HepG2 (cell line): Measurements from ENCODE around the gene GLIS2. TPM values are rescaled to one million over a fixed set of nuclear protein-coding genes. Genes with fewer than 3 reads are reported as not detected.

Source experiments
- CBX2 ChIP-seq, 2 experiments: fragments of 200-600 bp in 1 of 2; sonication (generic); formaldehyde crosslinking in 1 of 2; IDR thresholded peaks; 2 replicates each; pipeline versions ENCODE4 v1.7.0 to v1.8.1; 2018 to 2022; ENCODE audit warnings: low read depth in 2 of 2, low read length in 1 of 2, mild to moderate bottlenecking in 1 of 2, missing genetic modification reagents in 1 of 2
- DRAP1 ChIP-seq: IDR thresholded peaks from 2 replicates; pipeline ENCODE4 v1.6.1; 2016; ENCODE audit warnings: missing genetic modification reagents, missing compliant biosample characterization
- E2F1 ChIP-seq: sonication (generic); formaldehyde crosslinking; IDR thresholded peaks from 2 replicates; pipeline ENCODE4 v1.5.0; 2020; ENCODE audit warnings: missing genetic modification reagents
- FLYWCH1 ChIP-seq: sonication (generic); formaldehyde crosslinking; IDR thresholded peaks from 2 replicates; pipeline ENCODE4 v1.8.1; 2023; ENCODE audit warnings: mild to moderate bottlenecking, missing genetic modification reagents
- KLF16 ChIP-seq, 2 experiments: sonication (generic) in 1 of 2; formaldehyde crosslinking in 1 of 2; IDR thresholded peaks; 2 replicates each; pipeline versions ENCODE4 v1.6.1 to v1.8.0; 2016 to 2023; ENCODE audit warnings: missing genetic modification reagents in 2 of 2, missing compliant biosample characterization in 1 of 2
- MEIS2 ChIP-seq: sonication (generic); formaldehyde crosslinking; IDR thresholded peaks from 2 replicates; pipeline ENCODE4 v1.9.0; 2021; ENCODE audit warnings: mild to moderate bottlenecking, missing genetic modification reagents
- MIER3 ChIP-seq: IDR thresholded peaks from 2 replicates; pipeline ENCODE4 v1.6.1; 2016; ENCODE audit warnings: missing compliant biosample characterization, borderline replicate concordance
- NRL ChIP-seq: sonication (generic); formaldehyde crosslinking; IDR thresholded peaks from 2 replicates; pipeline ENCODE4 v1.5.0; 2020; ENCODE audit warnings: missing genetic modification reagents, mild to moderate bottlenecking, moderate library complexity, borderline replicate concordance
- POGZ ChIP-seq: sonication (generic); formaldehyde crosslinking; IDR thresholded peaks from 2 replicates; pipeline ENCODE4 v1.4.0; 2020; ENCODE audit warnings: mild to moderate bottlenecking, missing genetic modification reagents
- POLR2G ChIP-seq: fragments of 200-400 bp; formaldehyde crosslinking; IDR thresholded peaks from 2 replicates; pipeline ENCODE4 v1.6.1; 2018; ENCODE audit warnings: mild to moderate bottlenecking, low read depth, low read length, moderate library complexity
- SIN3B ChIP-seq: fragments of 150-350 bp; IDR thresholded peaks from 2 replicates; pipeline ENCODE4 v1.6.1; 2014; ENCODE audit warnings: low read length
- TEAD3 ChIP-seq: optimal IDR thresholded peaks from 2 replicates; pipeline ENCODE3; 2016; ENCODE audit warnings: borderline replicate concordance
- ZBTB4 ChIP-seq: sonication (generic); formaldehyde crosslinking; IDR thresholded peaks from 2 replicates; pipeline ENCODE4 v1.4.0; 2020; ENCODE audit warnings: missing genetic modification reagents, mild to moderate bottlenecking, borderline replicate concordance
- ZC3H13 ChIP-seq: sonication (generic); formaldehyde crosslinking; IDR thresholded peaks from 2 replicates; pipeline ENCODE4 v1.8.1; 2023; ENCODE audit warnings: mild to moderate bottlenecking, missing genetic modification reagents, moderate library complexity
- ZKSCAN8 ChIP-seq: IDR thresholded peaks from 2 replicates; pipeline ENCODE4 v1.6.1; 2016; ENCODE audit warnings: borderline replicate concordance, missing genetic modification reagents, missing compliant biosample characterization
- ZNF232 ChIP-seq: sonication (generic); formaldehyde crosslinking; IDR thresholded peaks from 2 replicates; pipeline ENCODE4 v1.4.0; 2020; ENCODE audit warnings: missing genetic modification reagents, borderline replicate concordance
- ZNF274 ChIP-seq: sonication (generic); formaldehyde crosslinking; IDR thresholded peaks from 2 replicates; pipeline ENCODE4 v1.5.1; 2020; ENCODE audit warnings: mild to moderate bottlenecking, missing genetic modification reagents
- ZNF546 ChIP-seq: sonication (generic); formaldehyde crosslinking; conservative IDR thresholded peaks from 2 replicates; pipeline ENCODE4 v1.8.1; 2023; ENCODE audit warnings: mild to moderate bottlenecking, missing genetic modification reagents
- ZNF704 ChIP-seq: sonication (generic); formaldehyde crosslinking; IDR thresholded peaks from 2 replicates; pipeline ENCODE4 v1.8.1; 2023; ENCODE audit warnings: mild to moderate bottlenecking, inconsistent platforms, moderate library complexity, missing genetic modification reagents, borderline replicate concordance
- ZSCAN5A ChIP-seq: sonication (generic); formaldehyde crosslinking; IDR thresholded peaks from 2 replicates; pipeline ENCODE4 v1.8.0; 2022; ENCODE audit warnings: mild to moderate bottlenecking, missing genetic modification reagents, borderline replicate concordance
- polyA plus RNA-seq, 8 experiments: library from polyadenylated mRNA; depleted of rRNA in 3 of 8; stranded (reverse) in 7 of 8; unstranded in 1 of 8; fragments of >200 nt; fragmentation: Illumina TruSeq in 4 of 8; extraction: Trizol in 4 of 8; gene quantifications; 2 replicates each; pipeline versions ENCODE4 v1.2.1 to v1.2.3, GENCODE V29; 2011 to 2016; ENCODE audit warnings: low read depth in 4 of 8, missing spikeins in 1 of 8, mixed read lengths in 1 of 8; ENCODE audit not compliant: insufficient read depth in 1 of 8
- total RNA-seq, 5 experiments: library from RNA; depleted of rRNA; stranded (reverse); fragments of >200 nt; fragmentation: Illumina TruSeq; extraction: Trizol; gene quantifications; 2 replicates each; pipeline ENCODE4 v1.2.3, GENCODE V29; 2016; ENCODE audit warnings: low read depth in 1 of 5

Gene GLIS2
- total and polyA plus RNA-seq, 2 of the 13 experiments (the other 11 are each of a cell fraction or from before 2014, with no cell fraction given) = 0.28 to 0.29 TPM

GRCh38 chr16:4373909-4374742 is 58.3 kb downstream of the GLIS2 start (continued):
- TF ChIP-seq MEIS2 (CRISPR knock-in tag) = no peak
- no peak for TF ChIP-seq ZKSCAN8 (CRISPR knock-in tag)
- TF ChIP-seq ZSCAN5A (CRISPR knock-in tag) = no peak
- TF ChIP-seq MIER3 = no peak
- TF ChIP-seq ZNF274 (CRISPR knock-in tag) = peak; percentile 31; the same call in 1 of the 2 replicates
- no peak for TF ChIP-seq ZNF546 (CRISPR knock-in tag)
- TF ChIP-seq TEAD3 (CRISPR knock-in tag) = peak; percentile 11
- TF ChIP-seq ZNF232 (CRISPR knock-in tag) = no peak
- no peak for TF ChIP-seq CBX2 (IDR thresholded peaks at IDR 0.05; ENCODE audit: low read depth, low read length)
- no peak for TF ChIP-seq CBX2 (CRISPR knock-in tag; IDR thresholded peaks at IDR 0.05; ENCODE audit: low read depth)
- TF ChIP-seq FLYWCH1 (CRISPR knock-in tag) = no peak
- no peak for TF ChIP-seq DRAP1
- no peak for TF ChIP-seq NRL (CRISPR knock-in tag)
- TF ChIP-seq POLR2G = no peak
- no peak for TF ChIP-seq POGZ
- TF ChIP-seq KLF16 (CRISPR knock-in tag; IDR thresholded peaks at IDR 0.05) = no peak
- TF ChIP-seq SIN3B = no peak
- TF ChIP-seq ZBTB4 = no peak
- TF ChIP-seq ZNF704 (CRISPR knock-in tag) = no peak
- TF ChIP-seq ZC3H13 = no peak
- TF ChIP-seq E2F1 (CRISPR knock-in tag) = no peak
